Adrenal gland (tissue), 12 donors: ENCODE results near the gene CHD3. TPM values are rescaled to one million over a fixed set of nuclear protein-coding genes. Genes with fewer than 3 reads are reported as not detected.

Source experiments
- DNase-seq, 7 donors: peaks; one replicate each; pipeline ENCODE4 v3.0.0-alpha.2; 2019 to 2020
- H3K27ac ChIP-seq, 5 donors: fragments of 200-600 bp; sonication (generic) in 4 of 5; 1 replicate in 3 of 5; 2 replicates in 2 of 5; pipeline versions ENCODE4 v1.5.1 to v1.8.0; 2016 to 2020; ENCODE audit warnings: mild to moderate bottlenecking in 1 of 5
- H3K27me3 ChIP-seq: fragments of 200-600 bp; 2 replicates; pipeline ENCODE4 v1.8.0; 2021
- H3K36me3 ChIP-seq, 2 donors: fragments of 200-600 bp; replicated peaks in 1 of 2; 1 replicate in 1 of 2; 2 replicates in 1 of 2; pipeline versions ENCODE4 v1.5.1 to v1.8.0; 2018 to 2022
- H3K4me1 ChIP-seq, 2 donors: fragments of 200-600 bp; replicated peaks in 1 of 2; 1 replicate in 1 of 2; 2 replicates in 1 of 2; pipeline versions ENCODE4 v1.5.1 to v1.8.0; 2018 to 2021
- H3K4me3 ChIP-seq, 4 donors: fragments of 200-600 bp; sonication (generic) in 3 of 4; one replicate each; pipeline ENCODE4 v1.5.1; 2016 to 2018
- H3K9me3 ChIP-seq, 3 donors: fragments of 200-600 bp; sonication (generic) in 1 of 3; replicated peaks in 1 of 3; 1 replicate in 2 of 3; 2 replicates in 1 of 3; pipeline versions ENCODE4 v1.5.1 to v1.8.0; 2016 to 2021
- POLR2A ChIP-seq, 2 donors: fragments of 450-650 bp; IDR thresholded peaks; one replicate each; pipeline ENCODE4 v1.6.1; 2017; ENCODE audit warnings: antibody characterized with exemption in 2 of 2, mild to moderate bottlenecking in 2 of 2, moderate library complexity in 1 of 2
- WGBS, 4 donors: extraction: QIAGEN DNeasy Blood & Tissue Kit in 2 of 4; methylation state at CpG; one replicate each; pipeline versions ENCODE4 v1.1.5 to v1.1.7; 2013 to 2017; 5-methylcytosine and 5-hydroxymethylcytosine counted together
- intact Hi-C, 2 donors: fragments of 100-400 bp; cut with DNase I; formaldehyde crosslinking; loops; one replicate each; pipeline versions ENCODE4 v1.14.1 to v1.15.0; 2022 to 2023
- polyA plus RNA-seq, 3 donors: library from polyadenylated mRNA; stranded (reverse); fragments of 200-250 nt in 2 of 3; fragments of 350-450 nt in 1 of 3; fragmentation: Illumina TruSeq in 1 of 3; extraction: RNeasy Lipid Tissue Mini Kit (QIAGEN cat#74804) in 1 of 3; gene quantifications; one replicate each; pipeline ENCODE4 v1.2.3, GENCODE V29; 2013 to 2014
- total RNA-seq, 9 donors: library from RNA; depleted of rRNA in 4 of 9; stranded (reverse); fragments of >200 nt in 4 of 9; fragments of 120-200 nt in 1 of 9; fragmentation: NEBNext Ultra II Directional in 1 of 9; extraction: Animal tissue kit (Norgen Biotek cat#: 25700) in 1 of 9; gene quantifications; one replicate each; pipeline versions ENCODE4 v1.1.0 to v1.2.4, GENCODE V29; 2013 to 2023
- TF ChIP-seq, protein P1 (sequence below), 6 experiments: fragments of 450-650 bp in 4 of 6; fragments of 200-600 bp in 2 of 6; sonication (generic) in 1 of 6; IDR thresholded peaks; 1 replicate in 5 of 6; 2 replicates in 1 of 6; pipeline versions ENCODE4 v1.5.1 to v1.8.0; 2016 to 2021; ENCODE audit warnings: antibody characterized with exemption in 6 of 6, mild to moderate bottlenecking in 2 of 6, moderate library complexity in 1 of 6
- donor health status: healthy with polysubstance abuse.
- donor health status: Bipolar disorder and iron deficiency.
- donor health status: DM: yes; HTN: yes; CAD: no.
- donor health status: DM: no; HTN: no; CAD: no.
- donor health status: DM: no; HTN: no; CAD: no.
- donor health status: DM: yes; HTN: yes; CAD: no.

Gene CHD3
- total and polyA plus RNA-seq, 12 donors, result 43.8 to 326 (median 91.5) TPM

DNA sequence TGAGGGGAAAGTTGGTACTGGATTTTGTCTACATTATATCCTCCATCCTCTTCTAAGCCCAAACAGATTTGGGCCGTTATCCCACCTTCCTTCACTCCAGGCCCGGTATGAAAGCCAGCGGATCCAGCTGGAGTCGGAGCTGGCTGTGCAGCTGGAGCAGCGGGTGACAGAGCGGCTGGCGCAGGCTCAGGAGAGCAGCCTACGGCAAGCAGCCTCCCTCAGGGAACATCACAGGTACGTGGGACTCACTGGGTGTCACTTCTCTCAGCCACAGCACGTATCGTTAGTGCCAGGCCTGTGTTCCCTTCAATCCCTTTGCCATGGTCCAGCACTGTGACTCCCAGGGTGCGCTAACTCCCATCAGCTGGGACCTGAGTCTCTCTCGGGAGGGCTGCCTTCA lies 54.7 kb downstream of the CHD3 start:
- no peaks in the 10 kb centered on the region for H3K27me3 ChIP-seq
- no peak for TF ChIP-seq POLR2A (IDR thresholded peaks at IDR 0.05)
- TF ChIP-seq, protein P1, sequence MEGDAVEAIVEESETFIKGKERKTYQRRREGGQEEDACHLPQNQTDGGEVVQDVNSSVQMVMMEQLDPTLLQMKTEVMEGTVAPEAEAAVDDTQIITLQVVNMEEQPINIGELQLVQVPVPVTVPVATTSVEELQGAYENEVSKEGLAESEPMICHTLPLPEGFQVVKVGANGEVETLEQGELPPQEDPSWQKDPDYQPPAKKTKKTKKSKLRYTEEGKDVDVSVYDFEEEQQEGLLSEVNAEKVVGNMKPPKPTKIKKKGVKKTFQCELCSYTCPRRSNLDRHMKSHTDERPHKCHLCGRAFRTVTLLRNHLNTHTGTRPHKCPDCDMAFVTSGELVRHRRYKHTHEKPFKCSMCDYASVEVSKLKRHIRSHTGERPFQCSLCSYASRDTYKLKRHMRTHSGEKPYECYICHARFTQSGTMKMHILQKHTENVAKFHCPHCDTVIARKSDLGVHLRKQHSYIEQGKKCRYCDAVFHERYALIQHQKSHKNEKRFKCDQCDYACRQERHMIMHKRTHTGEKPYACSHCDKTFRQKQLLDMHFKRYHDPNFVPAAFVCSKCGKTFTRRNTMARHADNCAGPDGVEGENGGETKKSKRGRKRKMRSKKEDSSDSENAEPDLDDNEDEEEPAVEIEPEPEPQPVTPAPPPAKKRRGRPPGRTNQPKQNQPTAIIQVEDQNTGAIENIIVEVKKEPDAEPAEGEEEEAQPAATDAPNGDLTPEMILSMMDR (IDR thresholded peaks at IDR 0.05), result no peak
- H3K9me3 ChIP-seq, result no peaks in the 10 kb centered on the region
- no peak overlapping the region for H3K27ac ChIP-seq
- 89 to 98% (median 93%) methylated on average over 4 to 13 of the region's 13 CpGs for WGBS, 4 donors
- H3K36me3 ChIP-seq, result peaks cover 0 to 77% of the 10 kb centered on the region in 2 donors
- intact Hi-C loops, result no loop called here
- no peaks in the 10 kb centered on the region for H3K4me1 ChIP-seq
- no peak for DNase-seq
- no peak overlapping the region for H3K4me3 ChIP-seq

DNA sequence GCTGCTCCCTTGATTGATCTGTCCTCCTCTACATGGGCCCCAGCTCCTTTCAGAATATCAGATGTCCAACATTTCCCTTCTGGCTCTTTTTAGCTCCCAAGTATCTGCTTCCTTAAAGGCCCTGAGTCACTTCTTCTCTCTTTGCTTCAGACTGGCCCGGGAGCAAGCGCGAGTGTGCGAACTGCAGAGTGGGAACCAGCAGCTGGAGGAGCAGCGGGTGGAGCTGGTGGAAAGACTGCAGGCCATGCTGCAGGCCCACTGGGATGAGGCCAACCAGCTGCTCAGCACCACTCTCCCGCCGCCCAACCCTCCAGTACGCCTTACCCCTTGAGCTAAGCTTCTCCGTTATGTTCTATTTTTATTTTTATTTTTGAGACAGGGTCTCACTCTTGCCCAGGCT lies 55.7 kb downstream of the CHD3 start:
- H3K4me1 ChIP-seq, result no peaks in the 10 kb centered on the region
- no peak for DNase-seq
- intact Hi-C loops, result no loop called here
- 93 to 99% (median 96%) methylated on average over 9 of the region's 9 CpGs for WGBS, 4 donors
- H3K27ac ChIP-seq, result no peak overlapping the region
- no peaks in the 10 kb centered on the region for H3K9me3 ChIP-seq
- H3K36me3 ChIP-seq, result peaks cover 0 to 79% of the 10 kb centered on the region in 2 donors
- no peak for TF ChIP-seq POLR2A (IDR thresholded peaks at IDR 0.05)
- TF ChIP-seq, protein P1 (IDR thresholded peaks at IDR 0.05), result no peak
- H3K4me3 ChIP-seq, result no peak overlapping the region
- no peaks in the 10 kb centered on the region for H3K27me3 ChIP-seq

DNA sequence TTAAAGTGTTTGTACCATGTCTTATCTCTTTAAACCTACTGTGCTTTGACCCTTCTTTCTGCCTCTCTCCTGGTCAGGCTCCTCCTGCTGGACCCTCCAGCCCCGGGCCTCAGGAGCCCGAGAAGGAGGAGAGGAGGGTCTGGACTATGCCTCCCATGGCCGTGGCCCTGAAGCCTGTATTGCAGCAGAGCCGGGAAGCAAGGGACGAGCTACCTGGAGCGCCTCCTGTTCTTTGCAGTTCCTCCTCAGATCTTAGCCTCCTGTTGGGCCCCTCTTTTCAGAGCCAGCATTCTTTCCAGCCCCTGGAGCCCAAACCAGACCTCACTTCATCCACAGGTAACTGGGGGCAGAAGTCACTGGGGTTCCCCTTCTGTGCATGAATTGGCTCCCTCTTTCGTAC lies 57.1 kb downstream of the CHD3 start:
- intact Hi-C loops, result no loop called here
- Histone ChIP-seq H3K27me3 (no peaks in the 10 kb centered on the region), H3K9me3 (no peaks in the 10 kb centered on the region), H3K36me3 (peaks cover 0 to 68% of the 10 kb centered on the region in 2 donors), H3K27ac (no peak overlapping the region), H3K4me1 (no peaks in the 10 kb centered on the region), H3K4me3 (no peak overlapping the region)
- DNase-seq, result no peak
- WGBS, 4 donors, result 82 to 97% (median 86%) methylated on average over 4 to 7 of the region's 7 CpGs
- no peak for TF ChIP-seq POLR2A (IDR thresholded peaks at IDR 0.05)
- TF ChIP-seq, protein P1 (IDR thresholded peaks at IDR 0.05), result no peak

DNA sequence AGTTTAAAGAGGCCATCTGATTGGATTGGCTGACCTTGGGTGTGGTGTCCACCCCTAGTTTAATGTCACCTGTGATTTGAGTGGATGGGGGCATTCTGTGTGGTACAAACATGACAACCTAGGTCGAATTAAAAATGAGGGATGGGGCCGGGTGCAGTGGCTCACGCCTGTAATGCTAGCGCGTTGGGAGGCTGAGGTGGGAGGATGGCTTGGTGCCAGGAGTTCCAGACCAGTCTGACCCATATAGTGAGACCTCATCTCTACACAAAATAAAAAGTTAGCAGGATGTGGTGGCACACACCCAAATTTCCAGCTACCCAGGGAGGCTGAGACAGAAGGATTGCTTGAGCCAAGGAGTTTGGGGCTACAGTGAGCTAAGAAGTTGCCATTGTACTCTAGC lies 57.9 kb downstream of the CHD3 start:
- 78 to 95% (median 88%) methylated on average over 5 of the region's 5 CpGs for WGBS, 4 donors
- TF ChIP-seq, protein P1 (IDR thresholded peaks at IDR 0.05), result no peak
- TF ChIP-seq POLR2A (IDR thresholded peaks at IDR 0.05), result no peak
- no peaks in the 10 kb centered on the region for H3K4me1 ChIP-seq
- peaks cover 0 to 62% of the 10 kb centered on the region in 2 donors for H3K36me3 ChIP-seq
- H3K27me3 ChIP-seq, result no peaks in the 10 kb centered on the region
- DNase-seq, result no peak
- no peak overlapping the region for H3K4me3 ChIP-seq
- H3K9me3 ChIP-seq, result no peaks in the 10 kb centered on the region
- intact Hi-C loops, result no loop called here
- no peak overlapping the region for H3K27ac ChIP-seq
